Stomach smooth muscle (tissue), 2 donors: ENCODE data around the gene CALR3.

ENCODE experiments used
- H3K27ac ChIP-seq: one replicate; pipeline ENCODE4 v1.7.0; 2013; ENCODE audit warnings: mild to moderate bottlenecking, low read length, inconsistent platforms
- H3K27me3 ChIP-seq, 2 donors: one replicate each; pipeline ENCODE4 v1.7.0; 2013; ENCODE audit warnings: low read length in 2 of 2; ENCODE audit not compliant: insufficient read depth in 2 of 2, control insufficient read depth in 1 of 2
- H3K36me3 ChIP-seq, 2 donors: one replicate each; pipeline ENCODE4 v1.7.0; 2013; ENCODE audit warnings: low read length in 2 of 2; ENCODE audit not compliant: control insufficient read depth in 2 of 2, insufficient read depth in 2 of 2
- H3K4me1 ChIP-seq: one replicate; pipeline ENCODE4 v1.7.0; 2013; ENCODE audit warnings: low read length; ENCODE audit not compliant: control insufficient read depth, insufficient read depth
- H3K4me3 ChIP-seq, 2 donors: one replicate each; pipeline ENCODE4 v1.7.0; 2013; ENCODE audit warnings: low read length in 2 of 2
- H3K9ac ChIP-seq, 2 donors: one replicate each; pipeline ENCODE4 v1.7.0; 2013; ENCODE audit warnings: low read length in 2 of 2, mild to moderate bottlenecking in 1 of 2
- H3K9me3 ChIP-seq, 2 donors: one replicate each; pipeline ENCODE4 v1.7.0; 2013; ENCODE audit warnings: low read length in 2 of 2; ENCODE audit not compliant: control insufficient read depth in 2 of 2
- donor health status: healthy.
- donor health status: Pancreatic carcinoma.

CALR3 gene

GRCh38 chr19:16535381-16535780, 39.4 kb upstream of the CALR3 start:
- Histone ChIP-seq H3K27ac (no peak overlapping the region), H3K36me3 (peaks cover 47 to 52% of the 10 kb centered on the region in 2 donors), H3K27me3 (no peaks in the 10 kb centered on the region), H3K4me3 (no peak overlapping the region), H3K9ac (no peak overlapping the region), H3K9me3 (no peaks in the 10 kb centered on the region), H3K4me1 (peaks cover 7% of the 10 kb centered on the region)

- Histone ChIP-seq H3K27ac (no peak overlapping the region), H3K9ac (no peak overlapping the region), H3K36me3 (peaks cover 61 to 64% of the 10 kb centered on the region in 2 donors), H3K4me3 (no peak overlapping the region), H3K27me3 (no peaks in the 10 kb centered on the region), H3K9me3 (no peaks in the 10 kb centered on the region), H3K4me1 (no peaks in the 10 kb centered on the region)
Measured at GRCh38 chr19:16532440-16533234, 36.7 kb upstream of the CALR3 start.

GRCh38 chr19:16531380-16531669, 35.4 kb upstream of the CALR3 start:
- H3K36me3 ChIP-seq = peaks cover 70 to 72% of the 10 kb centered on the region in 2 donors
- no peaks in the 10 kb centered on the region for H3K4me1 ChIP-seq
- H3K27ac ChIP-seq = no peak overlapping the region
- no peaks in the 10 kb centered on the region for H3K9me3 ChIP-seq
- no peak overlapping the region for H3K9ac ChIP-seq
- H3K27me3 ChIP-seq = no peaks in the 10 kb centered on the region
- no peak overlapping the region for H3K4me3 ChIP-seq

- H3K27me3 ChIP-seq = no peaks in the 10 kb centered on the region
- H3K9me3 ChIP-seq = no peaks in the 10 kb centered on the region
- no peak overlapping the region for H3K4me3 ChIP-seq
- no peak overlapping the region for H3K9ac ChIP-seq
- no peaks in the 10 kb centered on the region for H3K4me1 ChIP-seq
- H3K36me3 ChIP-seq = peaks cover 73 to 74% of the 10 kb centered on the region in 2 donors
- H3K27ac ChIP-seq = no peak overlapping the region
Measured at GRCh38 chr19:16530540-16531379, 34.8 kb upstream of the CALR3 start.

- peaks cover 67 to 72% of the 10 kb centered on the region in 2 donors for H3K36me3 ChIP-seq
Measured at GRCh38 chr19:16529466-16530144, 33.6 kb upstream of the CALR3 start.

GRCh38 chr19:16527971-16528521, 32.1 kb upstream of the CALR3 start:
- Histone ChIP-seq H3K36me3 (peaks cover 68 to 72% of the 10 kb centered on the region in 2 donors), H3K4me3 (no peak overlapping the region), H3K27ac (no peak overlapping the region), H3K9ac (no peak overlapping the region), H3K4me1 (no peaks in the 10 kb centered on the region), H3K9me3 (no peaks in the 10 kb centered on the region), H3K27me3 (no peaks in the 10 kb centered on the region)

More at GRCh38 chr19:16529466-16530144, 33.6 kb upstream of the CALR3 start:
- Histone ChIP-seq H3K27me3 (no peaks in the 10 kb centered on the region), H3K9ac (no peak overlapping the region), H3K4me1 (no peaks in the 10 kb centered on the region), H3K4me3 (no peak overlapping the region), H3K27ac (no peak overlapping the region), H3K9me3 (no peaks in the 10 kb centered on the region)

GRCh38 chr19:16527334-16527935, 31.5 kb upstream of the CALR3 start:
- Histone ChIP-seq H3K4me3 (no peak overlapping the region), H3K9ac (no peak overlapping the region), H3K27ac (no peak overlapping the region), H3K27me3 (no peaks in the 10 kb centered on the region), H3K4me1 (no peaks in the 10 kb centered on the region), H3K9me3 (no peaks in the 10 kb centered on the region), H3K36me3 (peaks cover 68 to 72% of the 10 kb centered on the region in 2 donors)

- Histone ChIP-seq H3K36me3 (peaks cover 60 to 65% of the 10 kb centered on the region in 2 donors), H3K27ac (no peak overlapping the region)
Measured at GRCh38 chr19:16525751-16526481, 29.9 kb upstream of the CALR3 start.

GRCh38 chr19:16524991-16525734, 29.2 kb upstream of the CALR3 start:
- peaks cover 63 to 65% of the 10 kb centered on the region in 2 donors for H3K36me3 ChIP-seq
- no peaks in the 10 kb centered on the region for H3K9me3 ChIP-seq
- no peaks in the 10 kb centered on the region for H3K27me3 ChIP-seq
- no peak overlapping the region for H3K9ac ChIP-seq
- no peak overlapping the region for H3K4me3 ChIP-seq
- H3K27ac ChIP-seq = no peak overlapping the region
- no peaks in the 10 kb centered on the region for H3K4me1 ChIP-seq

More at GRCh38 chr19:16525751-16526481, 29.9 kb upstream of the CALR3 start:
- Histone ChIP-seq H3K27me3 (no peaks in the 10 kb centered on the region), H3K9ac (no peak overlapping the region), H3K4me1 (no peaks in the 10 kb centered on the region), H3K9me3 (no peaks in the 10 kb centered on the region), H3K4me3 (no peak overlapping the region)
